ENCODE data around the gene SRGAP3. TPM values are rescaled to one million over a fixed set of nuclear protein-coding genes. Genes with fewer than 3 reads are reported as not detected.

SRGAP3 gene
- total RNA-seq, 8 experiments from 2014 or later: 24.3 to 77.7 (median 51.0) TPM

DNA sequence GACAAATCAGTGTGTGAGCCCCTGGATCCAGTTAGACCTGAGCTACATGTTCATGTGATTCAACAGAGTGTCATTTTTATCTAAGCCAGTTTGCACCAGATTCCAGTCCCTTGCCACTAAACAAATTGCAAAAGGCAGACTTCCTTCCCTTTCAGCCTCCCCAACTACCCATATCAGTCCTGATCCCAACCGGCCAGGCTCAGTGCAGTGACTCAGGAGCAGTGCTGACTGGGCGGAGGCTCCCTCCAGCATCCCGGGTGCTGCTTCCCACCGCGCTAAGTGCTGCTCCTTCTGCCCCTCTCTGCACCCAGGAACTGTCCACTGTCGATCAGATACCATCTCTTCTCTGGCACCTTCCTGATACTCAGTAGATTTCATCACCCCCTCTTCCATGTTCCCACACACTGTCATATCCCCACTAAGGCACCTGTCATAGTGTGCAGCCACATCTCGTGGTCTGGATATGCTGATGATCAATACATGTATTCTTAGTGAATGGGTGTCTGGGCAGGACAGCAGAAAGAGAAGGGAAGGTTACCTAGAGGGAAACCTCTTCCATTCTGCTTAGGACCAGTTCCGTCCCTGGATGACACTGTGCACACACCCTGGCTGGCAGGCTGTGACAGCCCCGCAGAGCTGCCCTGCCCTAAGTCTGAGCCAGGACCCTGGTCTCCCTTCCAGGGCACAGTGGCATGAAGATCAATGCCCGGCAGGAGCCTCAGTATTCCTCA lies 177.3 kb downstream of the SRGAP3 start:
- WGBS, 10 experiments: 64 to 89% (median 77%) methylated on average over 2 to 8 of the region's 10 CpGs; no CpG with 5 or more reads in 5 of the 10 experiments
- H3K4me1 ChIP-seq (replicated peaks in 1 of 2): no peaks in the 10 kb centered on the region
- in situ Hi-C loops (cut with MboI; ENCODE audit: low pct_unique_long_range_greater_than_20kb in 2 of 9, low sequenced_read_pairs in 9 of 9, unreplicated experiment in 9 of 9): no loop called here
- H3K27ac ChIP-seq: no peak overlapping the region
- H3K4me3 ChIP-seq: no peak overlapping the region
- ATAC-seq (replicated peaks in 6 of 8): peak in 3 of 8 experiments; percentile 24 to 41 (median 32)

DNA sequence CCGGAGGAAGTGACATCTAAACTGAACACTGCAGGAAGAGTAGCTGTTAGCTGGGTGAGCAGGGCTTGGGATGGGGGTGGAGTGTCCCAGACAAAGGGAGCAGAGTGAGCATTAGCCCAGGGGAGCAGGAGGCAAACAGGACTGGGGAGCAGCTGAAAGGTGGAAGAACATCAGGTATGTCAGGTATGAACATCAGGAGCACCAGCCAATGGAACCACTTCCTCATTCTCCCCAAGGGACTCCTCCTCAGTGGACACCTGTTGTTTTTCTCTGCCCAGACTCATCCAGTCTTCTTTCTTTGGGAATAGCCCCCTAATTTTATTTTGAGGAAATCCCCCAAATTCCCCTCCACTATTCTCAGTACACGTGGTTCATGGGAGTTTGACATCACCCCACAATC lies 178.5 kb downstream of the SRGAP3 start:
- Histone ChIP-seq H3K27ac (no peak overlapping the region), H3K4me1 (replicated peaks in 1 of 2) (no peaks in the 10 kb centered on the region), H3K4me3 (no peak overlapping the region)
- ATAC-seq (replicated peaks in 6 of 8): no peak
- in situ Hi-C loops (cut with MboI; ENCODE audit: low pct_unique_long_range_greater_than_20kb in 2 of 9, low sequenced_read_pairs in 9 of 9, unreplicated experiment in 9 of 9): no loop called here
- 0 to 100% (median 71%) methylated on average over 1 to 2 of the region's 2 CpGs; no CpG with 5 or more reads in 4 of the 10 experiments for WGBS, 10 experiments

DNA sequence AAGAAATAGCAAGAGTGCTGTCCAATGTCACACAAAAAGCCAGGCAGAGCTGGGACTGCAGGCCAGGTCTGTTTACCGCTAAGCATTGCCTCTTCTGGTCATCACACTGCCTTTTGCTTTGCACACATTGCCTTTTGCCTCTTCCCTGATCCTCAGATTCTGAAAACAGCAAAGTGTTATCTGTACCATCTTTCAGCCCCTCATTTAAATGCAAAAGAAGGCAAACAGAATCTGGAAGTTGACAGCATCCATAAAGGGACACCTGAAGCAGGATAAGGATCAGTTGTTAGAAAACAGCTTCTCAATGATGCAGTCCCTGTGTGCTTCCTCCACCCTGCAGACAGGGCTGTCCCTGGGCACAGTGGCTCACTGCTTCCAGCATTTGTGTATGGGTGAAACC lies 179.5 kb downstream of the SRGAP3 start:
- Histone ChIP-seq H3K4me3 (no peak overlapping the region), H3K27ac (no peak overlapping the region), H3K4me1 (replicated peaks in 1 of 2) (peaks cover 0 to 5% of the 10 kb centered on the region in 2 donors)
- ATAC-seq (replicated peaks in 6 of 8): peak in 1 of 8 experiments; percentile 10
- 100% methylated on average over 1 of the region's 1 CpG; no CpG with 5 or more reads in 8 of the 10 experiments for WGBS, 10 experiments
- in situ Hi-C loops (cut with MboI; ENCODE audit: low pct_unique_long_range_greater_than_20kb in 2 of 9, low sequenced_read_pairs in 9 of 9, unreplicated experiment in 9 of 9): loop anchor here in 2 of 9 experiments (5.0 to 10.0 kb wide), 2 partner anchors 85 to 88 kb away; no protein-coding TSS in a partner anchor

DNA sequence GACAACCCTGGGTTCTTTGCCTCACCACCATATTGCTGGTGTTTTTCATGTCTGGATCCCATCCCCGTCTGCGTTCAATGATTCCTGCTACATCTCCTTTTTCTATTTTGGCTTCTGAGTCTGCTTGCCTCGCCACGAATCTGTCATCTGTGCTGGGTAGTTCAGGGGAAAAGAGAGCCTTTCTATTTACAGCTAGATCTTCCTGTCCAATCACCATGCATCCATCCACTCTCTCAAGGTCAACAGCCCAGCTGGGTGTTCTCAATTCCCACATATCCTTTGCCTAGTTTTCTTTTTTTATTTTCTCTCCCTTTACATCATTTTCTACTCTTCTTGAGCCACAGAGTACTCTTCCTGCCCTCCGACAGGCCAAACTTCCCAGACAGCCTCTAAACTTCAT lies 181.4 kb downstream of the SRGAP3 start:
- H3K4me3 ChIP-seq: no peak overlapping the region
- in situ Hi-C loops (cut with MboI; ENCODE audit: low pct_unique_long_range_greater_than_20kb in 2 of 9, low sequenced_read_pairs in 9 of 9, unreplicated experiment in 9 of 9): loop anchor here in 2 of 9 experiments (5.0 to 10.0 kb wide), 2 partner anchors 83 to 86 kb away; no protein-coding TSS in a partner anchor
- WGBS, 10 experiments: 6 to 94% (median 79%) methylated on average over 1 to 5 of the region's 5 CpGs; no CpG with 5 or more reads in 1 of the 10 experiments
- no peak overlapping the region for H3K27ac ChIP-seq
- ATAC-seq (replicated peaks in 6 of 8): no peak
- peaks cover 0 to 11% of the 10 kb centered on the region in 2 donors for H3K4me1 ChIP-seq (replicated peaks in 1 of 2)

DNA sequence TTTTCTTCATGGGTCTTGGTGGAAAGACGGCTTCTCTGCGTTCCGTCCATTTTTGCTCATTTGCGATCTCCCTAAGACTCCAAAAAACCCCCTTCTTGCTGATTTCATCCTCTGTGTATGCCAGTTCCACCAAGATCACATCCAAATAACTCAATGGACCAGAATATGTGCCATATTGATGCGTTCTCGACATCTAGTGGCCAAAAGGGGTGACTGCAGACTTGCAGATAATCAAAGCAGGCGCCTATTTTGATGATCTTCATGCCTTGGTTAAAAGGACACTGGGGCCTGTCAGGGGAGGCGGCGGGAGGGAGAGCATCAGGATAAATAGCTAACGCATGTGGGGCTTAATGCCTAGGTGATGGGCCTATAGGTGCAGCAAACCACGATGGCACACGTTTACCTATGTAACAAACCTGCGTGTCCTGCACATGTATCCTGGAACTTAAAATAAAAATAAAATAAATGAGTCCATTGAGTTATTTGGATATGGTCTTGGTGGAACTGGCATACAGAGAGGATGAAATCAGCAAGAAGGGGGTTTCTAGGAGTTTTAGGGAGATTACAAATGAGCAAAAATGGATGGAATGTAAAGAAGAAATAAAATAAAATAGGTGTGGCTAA lies 182.0 kb downstream of the SRGAP3 start:
- ATAC-seq (replicated peaks in 6 of 8): peak in 6 of 8 experiments; percentile 34 to 80 (median 56)
- WGBS, 10 experiments: 0 to 60% (median 44%) methylated on average over 1 to 11 of the region's 13 CpGs; no CpG with 5 or more reads in 1 of the 10 experiments
- H3K4me1 ChIP-seq (replicated peaks in 1 of 2): peaks cover 0 to 11% of the 10 kb centered on the region in 2 donors
- no peak overlapping the region for H3K4me3 ChIP-seq
- in situ Hi-C loops (cut with MboI; ENCODE audit: low pct_unique_long_range_greater_than_20kb in 2 of 9, low sequenced_read_pairs in 9 of 9, unreplicated experiment in 9 of 9): loop anchor here in 2 of 9 experiments (5.0 to 10.0 kb wide), 2 partner anchors 83 to 85 kb away; no protein-coding TSS in a partner anchor
- no peak overlapping the region for H3K27ac ChIP-seq

DNA sequence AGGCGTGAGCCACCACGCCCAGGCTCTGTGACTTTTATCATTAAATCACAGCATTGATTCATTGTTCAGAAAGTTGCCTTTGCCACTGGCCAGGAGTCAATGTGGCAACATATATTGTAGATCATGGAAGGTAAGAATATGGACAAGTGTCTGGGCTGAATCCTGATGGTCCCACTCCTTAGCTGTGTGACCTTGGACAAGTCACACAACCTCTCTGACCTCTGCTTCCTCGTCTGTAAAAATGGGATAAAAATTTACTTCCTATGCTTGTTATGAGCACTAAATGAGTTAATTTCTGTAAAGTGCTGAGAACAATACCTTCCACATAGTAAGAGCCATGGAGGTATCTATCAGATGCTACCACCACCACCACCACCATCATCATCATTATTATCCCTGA lies 182.7 kb downstream of the SRGAP3 start:
- 0 to 100% (median 57%) methylated on average over 1 to 3 of the region's 3 CpGs; no CpG with 5 or more reads in 5 of the 10 experiments for WGBS, 10 experiments
- in situ Hi-C loops (cut with MboI; ENCODE audit: low pct_unique_long_range_greater_than_20kb in 2 of 9, low sequenced_read_pairs in 9 of 9, unreplicated experiment in 9 of 9): loop anchor here in 2 of 9 experiments (5.0 to 10.0 kb wide), 2 partner anchors 82 to 84 kb away; no protein-coding TSS in a partner anchor
- no peak for ATAC-seq (replicated peaks in 6 of 8)
- Histone ChIP-seq H3K4me1 (replicated peaks in 1 of 2) (peaks cover 0 to 11% of the 10 kb centered on the region in 2 donors), H3K27ac (no peak overlapping the region), H3K4me3 (no peak overlapping the region)

DNA sequence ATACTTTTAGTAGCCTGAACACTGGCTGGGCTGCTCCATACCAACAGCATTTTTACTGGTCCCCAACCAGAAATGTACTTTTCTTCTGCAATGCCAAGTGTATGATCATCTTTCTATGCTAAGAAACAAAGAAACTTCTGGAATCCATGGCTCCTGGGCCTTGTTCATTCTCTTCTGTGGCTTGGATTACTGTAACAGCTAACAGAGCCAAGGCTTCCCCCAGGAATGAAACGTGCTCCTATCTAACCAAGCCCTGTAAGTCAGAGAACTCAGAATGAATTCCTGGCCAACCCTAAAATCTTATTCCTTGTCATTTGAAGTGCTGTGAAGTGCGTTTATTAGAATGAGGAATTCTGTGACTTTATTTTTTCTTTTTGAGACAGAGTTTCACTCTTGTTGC lies 183.3 kb downstream of the SRGAP3 start:
- in situ Hi-C loops (cut with MboI; ENCODE audit: low pct_unique_long_range_greater_than_20kb in 2 of 9, low sequenced_read_pairs in 9 of 9, unreplicated experiment in 9 of 9): loop anchor here in 2 of 9 experiments (5.0 to 10.0 kb wide), 2 partner anchors 81 to 84 kb away; no protein-coding TSS in a partner anchor
- no peak overlapping the region for H3K4me3 ChIP-seq
- H3K4me1 ChIP-seq (replicated peaks in 1 of 2): peaks cover 0 to 11% of the 10 kb centered on the region in 2 donors
- 50 to 100% (median 83%) methylated on average over 1 to 2 of the region's 2 CpGs; no CpG with 5 or more reads in 2 of the 10 experiments for WGBS, 10 experiments
- no peak overlapping the region for H3K27ac ChIP-seq
- no peak for ATAC-seq (replicated peaks in 6 of 8)

DNA sequence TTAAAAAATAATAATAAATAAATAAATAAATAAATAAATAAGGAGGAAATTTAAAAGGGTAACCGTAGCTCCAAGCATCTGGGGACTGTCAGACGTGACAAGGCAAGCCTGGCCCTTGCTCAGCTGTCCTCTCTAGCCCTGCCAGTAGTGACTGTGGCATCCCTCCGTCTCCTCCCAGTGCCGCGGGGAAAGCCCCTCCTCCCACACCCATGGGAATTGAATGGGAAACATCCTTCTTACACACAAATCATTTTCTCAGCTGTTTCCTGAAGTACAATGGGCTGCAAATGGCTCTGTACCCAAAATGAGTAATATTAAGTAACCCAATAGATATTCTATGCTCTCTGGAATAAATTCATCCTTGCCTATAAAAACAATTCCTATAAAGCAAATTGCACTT lies 184.6 kb downstream of the SRGAP3 start:
- WGBS, 10 experiments: 0 to 62% (median 28%) methylated on average over 2 to 5 of the region's 5 CpGs; no CpG with 5 or more reads in 7 of the 10 experiments
- no peak overlapping the region for H3K4me3 ChIP-seq
- in situ Hi-C loops (cut with MboI; ENCODE audit: low pct_unique_long_range_greater_than_20kb in 2 of 9, low sequenced_read_pairs in 9 of 9, unreplicated experiment in 9 of 9): loop anchor here in 2 of 9 experiments (5.0 to 10.0 kb wide), 2 partner anchors 80 to 83 kb away; no protein-coding TSS in a partner anchor
- no peak overlapping the region for H3K27ac ChIP-seq
- ATAC-seq (replicated peaks in 6 of 8): peak in 7 of 8 experiments; percentile 49 to 97 (median 82)
- peaks cover 0 to 11% of the 10 kb centered on the region in 2 donors for H3K4me1 ChIP-seq (replicated peaks in 1 of 2)

DNA sequence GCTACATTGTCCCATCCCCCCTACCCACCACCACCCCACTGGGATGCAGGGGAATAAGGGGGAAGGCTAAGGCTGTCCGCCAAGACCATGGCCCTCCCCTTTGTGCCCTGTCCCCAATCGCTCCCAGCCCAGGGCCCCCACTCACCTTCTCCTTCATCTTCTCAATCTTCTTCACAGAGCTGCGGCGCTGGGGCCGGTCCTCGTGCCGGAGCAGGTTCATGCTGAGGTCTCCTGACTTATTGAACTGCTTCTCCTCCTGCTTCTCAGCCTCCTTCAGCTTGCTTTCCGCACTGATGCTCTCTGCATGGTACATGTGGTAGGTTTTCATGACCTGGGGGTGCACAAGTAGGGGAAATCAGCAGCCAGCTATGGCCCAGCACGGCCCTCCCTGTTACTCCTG lies 185.2 kb downstream of the SRGAP3 start:
- 95 to 100% methylated on average over 1 to 4 of the region's 9 CpGs; no CpG with 5 or more reads in 8 of the 10 experiments for WGBS, 10 experiments
- no peak overlapping the region for H3K27ac ChIP-seq
- no peak overlapping the region for H3K4me3 ChIP-seq
- in situ Hi-C loops (cut with MboI; ENCODE audit: low pct_unique_long_range_greater_than_20kb in 2 of 9, low sequenced_read_pairs in 9 of 9, unreplicated experiment in 9 of 9): loop anchor here in 1 of 9 experiments (10.0 kb wide), 1 partner anchor 79 kb away; no protein-coding TSS in a partner anchor
- peaks cover 0 to 11% of the 10 kb centered on the region in 2 donors for H3K4me1 ChIP-seq (replicated peaks in 1 of 2)
- ATAC-seq (replicated peaks in 6 of 8): no peak

DNA sequence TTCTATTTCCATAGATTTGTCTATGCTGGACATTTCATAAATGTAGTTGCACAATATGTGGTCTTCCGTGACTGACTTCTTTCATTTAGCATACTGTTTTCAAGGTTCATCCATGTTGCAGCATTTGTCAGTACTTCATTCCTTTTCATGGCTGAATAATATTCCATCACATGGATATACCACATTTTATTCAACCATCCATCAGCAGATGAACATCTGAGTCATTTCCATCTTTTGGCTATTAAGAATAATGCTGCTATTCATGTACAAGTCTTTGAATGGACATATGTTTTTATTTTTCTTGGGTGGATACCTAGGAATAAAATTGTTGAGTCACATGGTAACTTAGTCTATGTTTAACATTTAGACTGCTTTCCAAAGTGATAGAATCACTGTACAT lies 186.9 kb downstream of the SRGAP3 start:
- WGBS, 10 experiments: 0 to 57% (median 30%) methylated on average over 1 of the region's 1 CpG
- in situ Hi-C loops (cut with MboI; ENCODE audit: low pct_unique_long_range_greater_than_20kb in 2 of 9, low sequenced_read_pairs in 9 of 9, unreplicated experiment in 9 of 9): loop anchor here in 1 of 9 experiments (10.0 kb wide), 1 partner anchor 78 kb away; no protein-coding TSS in a partner anchor

DNA sequence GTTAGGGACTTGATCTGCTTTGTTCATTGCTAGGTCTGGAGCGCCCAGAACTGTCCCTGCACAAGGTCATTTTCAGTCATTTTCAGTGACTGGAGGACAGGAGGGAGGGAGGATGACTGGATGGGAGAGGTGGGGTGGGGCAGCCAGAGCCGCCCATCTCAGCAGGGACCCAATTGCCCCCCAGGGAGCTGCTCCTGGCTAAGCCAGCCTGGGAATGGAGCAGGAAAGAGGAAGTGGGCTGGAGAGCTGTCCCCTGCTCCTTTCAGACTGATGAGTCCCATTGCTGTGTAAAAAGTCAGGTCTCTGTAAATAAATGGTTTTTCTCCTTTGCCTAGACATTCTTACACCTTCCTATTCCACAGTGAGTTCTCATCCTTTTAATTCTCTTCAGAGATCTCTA lies 187.8 kb downstream of the SRGAP3 start:
- WGBS, 10 experiments: 88 to 100% (median 100%) methylated on average over 1 of the region's 2 CpGs; no CpG with 5 or more reads in 4 of the 10 experiments
- Histone ChIP-seq H3K4me1 (replicated peaks in 1 of 2) (peaks cover 0 to 11% of the 10 kb centered on the region in 2 donors), H3K4me3 (no peak overlapping the region), H3K27ac (no peak overlapping the region)
- peak in 1 of 8 experiments; percentile 23 for ATAC-seq (replicated peaks in 6 of 8)
- in situ Hi-C loops (cut with MboI; ENCODE audit: low pct_unique_long_range_greater_than_20kb in 2 of 9, low sequenced_read_pairs in 9 of 9, unreplicated experiment in 9 of 9): loop anchor here in 1 of 9 experiments (10.0 kb wide), 1 partner anchor 77 kb away; no protein-coding TSS in a partner anchor

More for the DNA sequence above, 186.9 kb downstream of the SRGAP3 start:
- Histone ChIP-seq H3K4me3 (no peak overlapping the region), H3K4me1 (replicated peaks in 1 of 2) (peaks cover 0 to 11% of the 10 kb centered on the region in 2 donors), H3K27ac (no peak overlapping the region)
- ATAC-seq (replicated peaks in 6 of 8): no peak

DNA sequence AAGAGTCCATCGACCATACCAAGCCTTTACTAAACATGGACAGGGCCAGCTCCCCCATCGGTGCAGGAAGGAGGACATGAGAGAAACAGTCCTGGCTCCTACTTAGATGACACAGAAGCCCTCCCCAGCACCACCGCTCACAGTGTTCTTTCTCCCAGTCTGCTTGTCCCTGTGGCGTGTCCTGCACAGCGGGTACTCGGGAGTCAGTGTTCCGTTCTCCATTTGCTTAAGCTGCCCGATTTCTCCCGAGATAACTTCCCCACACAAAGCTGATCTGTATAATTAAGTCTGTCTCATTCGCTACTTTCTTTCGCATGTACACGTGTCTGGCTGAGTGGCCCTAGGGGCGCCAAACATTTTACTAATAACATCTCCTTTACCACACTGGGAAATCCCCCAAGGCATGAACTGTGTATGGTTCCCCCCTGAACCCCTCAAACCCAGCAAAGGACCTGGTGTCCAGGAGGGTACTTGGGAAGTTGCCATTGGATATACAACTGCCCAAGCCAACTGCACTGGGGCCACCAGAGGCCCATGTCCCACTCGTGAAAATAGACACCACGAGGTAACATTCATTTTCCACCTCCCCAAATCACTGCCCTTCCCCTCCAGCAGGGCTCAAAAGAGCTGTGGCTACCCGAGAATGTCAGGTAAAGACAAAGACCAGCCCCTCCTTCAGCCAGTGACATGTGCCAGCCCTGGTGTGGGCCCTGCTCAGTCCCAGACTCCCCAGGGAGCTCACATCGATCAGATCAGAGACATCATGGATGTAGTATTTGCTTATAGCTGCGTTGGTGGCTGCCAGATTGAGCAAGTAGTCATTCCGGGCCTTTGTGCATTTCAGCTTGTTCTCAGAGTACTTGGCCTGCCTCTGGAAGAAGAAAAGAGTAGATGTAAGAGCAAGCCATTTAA lies 189.7 kb downstream of the SRGAP3 start:
- Histone ChIP-seq H3K27ac (no peak overlapping the region), H3K4me1 (replicated peaks in 1 of 2) (peaks cover 0 to 4% of the 10 kb centered on the region in 2 donors), H3K4me3 (no peak overlapping the region)
- in situ Hi-C loops (cut with MboI; ENCODE audit: low pct_unique_long_range_greater_than_20kb in 2 of 9, low sequenced_read_pairs in 9 of 9, unreplicated experiment in 9 of 9): loop anchor here in 1 of 9 experiments (10.0 kb wide), 1 partner anchor 75 kb away; no protein-coding TSS in a partner anchor
- 40 to 100% (median 82%) methylated on average over 1 to 11 of the region's 19 CpGs; no CpG with 5 or more reads in 1 of the 10 experiments for WGBS, 10 experiments
- ATAC-seq (replicated peaks in 6 of 8): no peak
